Effector CD8-positive, alpha-beta T cell (primary cell): ENCODE results near the gene RGR.

Experiments used
- DNase-seq: peaks from one replicate; lab custom pipeline; 2025; lab: John Stamatoyannopoulos, UW

Gene RGR

GRCh38 chr10:84217746-84218145, 27.1 kb upstream of the RGR start:
- no peak for DNase-seq

GRCh38 chr10:84221916-84222315, 22.9 kb upstream of the RGR start:
- DNase-seq = no peak

- DNase-seq = no peak
Observed at GRCh38 chr10:84224411-84225028, 20.3 kb upstream of the RGR start.

GRCh38 chr10:84225427-84226173, 19.3 kb upstream of the RGR start, which contains the start of gene LRIT2:
LRIT2 (minus strand) TSS chr10:84225544; CDS start chr10:84225520, 24 bp downstream.
- DNase-seq = no peak

- no peak for DNase-seq
Observed at GRCh38 chr10:84226616-84227015, 18.2 kb upstream of the RGR start.

GRCh38 chr10:84227810-84228209, 17.0 kb upstream of the RGR start:
- no peak for DNase-seq

GRCh38 chr10:84230359-84230758, 14.5 kb upstream of the RGR start:
- DNase-seq = no peak

GRCh38 chr10:84232376-84232775, 12.5 kb upstream of the RGR start:
- DNase-seq = no peak

GRCh38 chr10:84233940-84234339, 10.9 kb upstream of the RGR start:
- no peak for DNase-seq

- DNase-seq = no peak
Observed at GRCh38 chr10:84234479-84234878, 10.4 kb upstream of the RGR start.

- no peak for DNase-seq
Observed at GRCh38 chr10:84235096-84235495, 9.8 kb upstream of the RGR start.

- no peak for DNase-seq
Observed at GRCh38 chr10:84236807-84237198, 8.1 kb upstream of the RGR start.

- DNase-seq = no peak
Observed at GRCh38 chr10:84237199-84238051, 7.4 kb upstream of the RGR start.

GRCh38 chr10:84238909-84239308, 5.9 kb upstream of the RGR start:
- DNase-seq = no peak

- DNase-seq = no peak
Observed at GRCh38 chr10:84241185-84241790, 3.6 kb upstream of the RGR start, which contains the start of gene LRIT1. LRIT1 (minus strand) TSS chr10:84241546; CDS start chr10:84241439, 107 bp downstream.

GRCh38 chr10:84243759-84244158, 1.1 kb upstream of the RGR start:
- no peak for DNase-seq

- DNase-seq = no peak
Observed at GRCh38 chr10:84247496-84247895, 2.6 kb downstream of the RGR start.

GRCh38 chr10:84248794-84249193, 3.9 kb downstream of the RGR start:
- no peak for DNase-seq

GRCh38 chr10:84254552-84255478, 10.0 kb downstream of the RGR start:
- DNase-seq = no peak

- DNase-seq = peak; percentile 1
Observed at GRCh38 chr10:84256510-84257342, 11.9 kb downstream of the RGR start.
